K562 (cell line): ENCODE data around the gene SNX33. TPM values are rescaled to one million over a fixed set of nuclear protein-coding genes. Genes with fewer than 3 reads are reported as not detected.
A peak's percentile ranks its signal among the peaks of the same experiment; 100 is the strongest.

Source experiments
- ATAC-seq: fragments of 200-7000 bp; cut with Tn5 transposase; 3 replicates; pipeline ENCODE4 v1.9.1; 2020; ENCODE audit warnings: moderate library complexity
- BruUV-seq: library from RNA; stranded (reverse); fragments of 400-500 nt; replicated peaks from 2 replicates; lab custom pipeline; 2021; lab: Mats Ljungman, UMichigan
- CTCF ChIA-PET: fragments of 300-600 bp; formaldehyde crosslinking; extraction: SDS; loops from one replicate; lab custom pipeline; 2021; ENCODE audit warnings: low intra/inter-chr PET ratio; lab: Yijun Ruan, JAX
- POLR2A ChIA-PET: fragments of 300-600, 350-650 bp; sonication (Branson Sonifier 250); formaldehyde crosslinking; extraction: SDS; loops from one replicate; lab custom pipeline; 2021; ENCODE audit warnings: antibody characterized with exemption, inconsistent platforms; lab: Yijun Ruan, JAX
- DNase-seq, 4 experiments: peaks; one replicate each; pipeline versions ENCODE4 v3.0.0 to v3.0.0-alpha.2; 2011 to 2018; ENCODE audit warnings: low spot score in 3 of 4, mixed read lengths in 3 of 4; ENCODE audit errors: extremely low read depth in 1 of 4
- FAIRE-seq: peaks from 2 replicates; lab custom pipeline; 2011; peaks lifted over from hg19 to GRCh38; lab: Jason Lieb, UNC
- H2AFZ ChIP-seq: 2 replicates; pipeline ENCODE4 v1.6.0; 2011; ENCODE audit warnings: low read depth, low read length, control low read depth, inconsistent platforms
- H3K27ac ChIP-seq: fragments of 200-600 bp; 3 replicates; pipeline ENCODE4 v1.8.0; 2011; ENCODE audit warnings: low read depth, mild to moderate bottlenecking, control low read depth, inconsistent platforms, low read length, moderate library complexity, mixed read lengths; ENCODE audit errors: extremely low read depth
- H3K27me3 ChIP-seq, 2 experiments: fragments of 300-600 bp in 1 of 2; 2 replicates in 1 of 2; 3 replicates in 1 of 2; pipeline versions ENCODE4 v1.6.0 to v1.8.0; 2011; ENCODE audit warnings: inconsistent platforms in 2 of 2, low read length in 2 of 2, mild to moderate bottlenecking in 1 of 2, mixed read lengths in 1 of 2, moderate library complexity in 1 of 2; ENCODE audit not compliant: control insufficient read depth in 2 of 2, insufficient read depth in 2 of 2
- H3K36me3 ChIP-seq: fragments of 300-600 bp; 3 replicates; pipeline ENCODE4 v1.8.0; 2011; ENCODE audit warnings: mild to moderate bottlenecking, low read length, inconsistent platforms; ENCODE audit not compliant: control insufficient read depth, insufficient read depth
- H3K4me1 ChIP-seq, 2 experiments: fragments of 200-600 bp in 1 of 2; replicated peaks in 1 of 2; 2 replicates in 1 of 2; 3 replicates in 1 of 2; pipeline versions ENCODE4 v1.5.1 to v1.8.0; 2011; ENCODE audit warnings: inconsistent platforms in 2 of 2, low read length in 2 of 2, mild to moderate bottlenecking in 1 of 2, mixed read lengths in 1 of 2, moderate library complexity in 1 of 2; ENCODE audit not compliant: control insufficient read depth in 2 of 2, insufficient read depth in 2 of 2
- H3K4me2 ChIP-seq: 2 replicates; pipeline ENCODE4 v1.6.1; 2011; ENCODE audit warnings: low read length, control low read depth, inconsistent platforms, mixed read lengths; ENCODE audit not compliant: insufficient read depth
- H3K4me3 ChIP-seq: fragments of 200-600 bp; sonication (generic), shearing (Covaris generic); 2 replicates; pipeline ENCODE4 v1.5.1; 2016; ENCODE audit warnings: control low read depth, inconsistent platforms
- H3K79me2 ChIP-seq: fragments of 200-600 bp; 3 replicates; pipeline ENCODE4 v1.8.0; 2011; ENCODE audit warnings: low read length, inconsistent platforms; ENCODE audit not compliant: control insufficient read depth, insufficient read depth
- H3K9ac ChIP-seq, 2 experiments: 2 replicates each; pipeline versions ENCODE4 v1.6.0 to v1.6.1; 2011; ENCODE audit warnings: low read depth in 2 of 2, low read length in 2 of 2, control low read depth in 1 of 2, inconsistent platforms in 1 of 2, mild to moderate bottlenecking in 1 of 2, mixed read lengths in 1 of 2; ENCODE audit not compliant: insufficient read depth in 1 of 2
- H3K9me1 ChIP-seq: one replicate; pipeline ENCODE4 v1.6.0; 2011; ENCODE audit warnings: inconsistent platforms, mild to moderate bottlenecking, low read length, moderate library complexity; ENCODE audit not compliant: control insufficient read depth, insufficient read depth
- H3K9me3 ChIP-seq: replicated peaks from 2 replicates; pipeline ENCODE4 v1.5.1; 2011; ENCODE audit warnings: low read depth, low read length, inconsistent platforms; ENCODE audit not compliant: control insufficient read depth, insufficient read depth
- H4K20me1 ChIP-seq: replicated peaks from 2 replicates; pipeline ENCODE4 v1.6.1; 2011; ENCODE audit warnings: low read length, inconsistent platforms, mixed read lengths; ENCODE audit not compliant: control insufficient read depth, insufficient read depth
- ATF6 ChIP-seq: sonication (generic); formaldehyde crosslinking; IDR thresholded peaks from 2 replicates; pipeline ENCODE4 v1.4.0; 2020; ENCODE audit warnings: mild to moderate bottlenecking, missing genetic modification reagents
- COPS2 ChIP-seq: fragments of 450-650 bp; conservative IDR thresholded peaks from 2 replicates; pipeline ENCODE4 v1.6.1; 2016; ENCODE audit warnings: mild to moderate bottlenecking, moderate library complexity
- DACH1 ChIP-seq: fragments of 450-650 bp; IDR thresholded peaks from 2 replicates; pipeline ENCODE4 v1.6.1; 2018; ENCODE audit not compliant: partially characterized antibody
- KDM4B ChIP-seq, 2 experiments: fragments of 450-650 bp in 1 of 2; sonication (generic) in 1 of 2; IDR thresholded peaks; 2 replicates each; pipeline ENCODE4 v1.6.1; 2016 to 2017; ENCODE audit warnings: borderline replicate concordance in 2 of 2, antibody characterized with exemption in 1 of 2, low read depth in 1 of 2, mild to moderate bottlenecking in 1 of 2
- POLR3A ChIP-seq: IDR thresholded peaks from 2 replicates; pipeline ENCODE4 v1.6.1; 2011; ENCODE audit warnings: borderline replicate concordance, mild to moderate bottlenecking, moderate library complexity; ENCODE audit not compliant: insufficient read length, insufficient read depth; ENCODE audit errors: extremely low read depth
- SAFB2 ChIP-seq: fragments of 200-400 bp; formaldehyde crosslinking; IDR thresholded peaks from 2 replicates; pipeline ENCODE4 v1.6.1; 2018; ENCODE audit warnings: borderline replicate concordance, low read length, low read depth, moderate library complexity; ENCODE audit not compliant: severe bottlenecking
- TAL1 ChIP-seq: fragments of 450-650 bp; IDR thresholded peaks from 2 replicates; pipeline ENCODE4 v1.6.1; 2016; ENCODE audit warnings: mild to moderate bottlenecking
- ZNF217 ChIP-seq: sonication (generic); formaldehyde crosslinking; IDR thresholded peaks from 2 replicates; pipeline ENCODE4 v1.8.0; 2022; ENCODE audit warnings: mild to moderate bottlenecking, missing genetic modification reagents
- WGBS: fragments of 100-300 bp; shearing (Covaris generic); methylation state at CpG from one replicate; pipeline ENCODE4 v1.1.6; 2016; ENCODE audit warnings: low coverage, mixed read lengths; ENCODE audit not compliant: insufficient coverage; ENCODE audit errors: missing lambda C conversion rate; 5-methylcytosine and 5-hydroxymethylcytosine counted together
- in situ Hi-C: fragments of 300-500 bp; cut with MboI; formaldehyde crosslinking; loops from 4 replicates; pipeline ENCODE4 v1.15.0; 2018; ENCODE audit warnings: inconsistent platforms, mixed read lengths
- intact Hi-C: fragments of 100-400 bp; cut with micrococcal nuclease; formaldehyde crosslinking; loops from 2 replicates; pipeline ENCODE4 v1.14.2; 2022
- polyA plus RNA-seq, 8 experiments: library from polyadenylated mRNA; depleted of rRNA in 4 of 8; stranded (reverse) in 5 of 8; unstranded in 3 of 8; fragments of >200 nt; fragmentation: Nextera tagmentation in 2 of 8; fragmentation: Illumina TruSeq in 1 of 8; extraction: Ambion mirVana in 2 of 8; extraction: Trizol in 1 of 8; gene quantifications; 2 replicates each; pipeline versions ENCODE4 v1.2.1 to v1.2.3, GENCODE V29; 2011 to 2014; ENCODE audit warnings: inconsistent platforms in 1 of 8, missing spikeins in 1 of 8
- total RNA-seq, 7 experiments: library from RNA; depleted of rRNA in 6 of 7; stranded (reverse); fragments of >200 nt in 6 of 7; fragmentation: Illumina TruSeq in 2 of 7; extraction: Trizol in 2 of 7; gene quantifications; 2 replicates each; pipeline versions ENCODE4 v1.2.1 to v1.2.3, GENCODE V29; 2011 to 2021; ENCODE audit warnings: low replicate concordance in 1 of 7

The SNX33 gene
- total and polyA plus RNA-seq, 9 of the 15 experiments (the other 6 are each of a cell fraction or from before 2014, with no cell fraction given), result 1.4 to 14.1 (median 8.2) TPM

DNA sequence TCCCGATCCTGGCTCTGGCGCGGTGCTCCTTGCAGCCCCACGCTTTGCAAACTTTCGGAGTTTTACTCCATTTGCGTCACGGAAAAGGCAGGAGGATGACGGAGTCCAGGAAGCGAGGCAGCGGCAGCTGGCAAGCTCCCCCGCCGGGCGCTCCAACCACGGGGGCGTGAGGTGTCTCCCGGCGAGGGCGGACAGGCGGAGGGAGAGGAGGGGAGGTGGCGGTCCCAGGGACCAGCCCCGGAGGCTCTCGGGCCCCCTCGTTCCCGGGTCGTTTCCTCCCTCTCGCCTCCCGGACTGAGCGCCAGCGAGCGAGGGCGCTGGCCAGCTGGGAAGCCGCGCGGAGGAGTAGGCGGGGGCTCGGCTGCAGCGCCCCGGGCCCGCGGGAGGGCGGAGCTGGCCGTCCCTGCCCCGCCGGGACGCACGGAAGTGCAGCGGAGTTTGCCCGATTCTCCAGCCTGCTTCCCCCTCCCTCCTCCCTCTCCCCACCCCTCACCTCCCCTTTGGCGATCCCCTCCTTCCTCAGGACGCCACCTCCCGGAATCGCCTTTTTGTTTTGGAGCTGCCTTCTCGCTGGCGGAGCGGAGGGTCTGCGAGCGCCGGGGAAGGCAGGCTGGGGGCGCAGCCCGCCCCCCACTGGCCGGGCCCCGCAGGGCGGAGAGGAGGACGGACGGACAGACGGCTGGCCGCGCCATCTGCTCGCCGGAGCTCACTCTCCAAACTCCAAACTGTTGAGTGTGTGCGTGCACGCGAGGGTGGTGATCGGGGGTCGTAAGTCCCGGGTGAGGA lies at the start of gene SNX33 (continued):
- TF ChIP-seq SAFB2, result no peak
- TF ChIP-seq TAL1, result no peak
- no peak for TF ChIP-seq POLR3A
- 0 out of 4 replicates have a peak, but pooled peaks of 1 of the 2 experiments have one; percentile 28 for TF ChIP-seq KDM4B (IDR thresholded peaks at IDR 0.05; ENCODE audit: borderline replicate concordance in 2 of 2, low read depth in 1 of 2)

DNA sequence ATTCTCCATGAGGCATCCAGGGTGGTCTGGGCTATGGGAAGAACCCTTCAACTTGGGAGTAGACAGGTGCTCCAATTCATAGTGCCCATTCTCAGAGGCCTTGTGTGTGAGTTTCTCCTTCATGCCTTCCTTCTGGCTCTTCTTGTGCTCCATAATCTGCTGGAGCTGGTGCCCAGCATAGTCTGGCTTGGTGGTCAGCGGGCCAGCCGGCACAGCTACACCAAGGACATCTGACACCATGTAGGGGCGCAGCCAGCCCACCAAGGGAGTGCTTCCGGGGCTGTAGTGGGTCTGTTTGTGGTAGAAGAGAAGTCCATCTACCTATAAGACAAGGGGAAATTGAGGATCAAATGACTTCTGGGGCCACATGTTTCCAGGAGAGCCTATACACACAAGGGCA lies 49.4 kb upstream of the SNX33 start:
- no peak overlapping the region for H2AFZ ChIP-seq
- H3K9ac ChIP-seq, result 0 out of 4 replicates have a peak overlapping the region, but pooled peaks of 1 of the 2 experiments have one; percentile 33
- no peaks in the 10 kb centered on the region for H3K27me3 ChIP-seq
- DNase-seq (no peak), ATAC-seq (no peak), FAIRE-seq (no peak)
- 82% methylated on average over 4 of the region's 4 CpGs for WGBS
- H3K79me2 ChIP-seq, result no peaks in the 10 kb centered on the region
- H3K4me2 ChIP-seq, result no peak overlapping the region
- TF ChIP-seq COPS2 (no peak), ATF6 (CRISPR knock-in tag) (no peak), DACH1 (no peak), ZNF217 (CRISPR knock-in tag) (no peak)
- TF ChIP-seq, all 486 proteins: peak for 0
- intact Hi-C loops, result loop anchor here (5.0 kb wide), 1 partner anchor 44 kb away; the partner anchor contains the start of gene IMP3
- Histone ChIP-seq H3K4me1 (peaks cover 4 to 15% of the 10 kb centered on the region in 2 experiments; a peak in 3 of 5 replicates), H4K20me1 (no peaks in the 10 kb centered on the region; the same call in 1 of the 2 replicates), H3K27ac (no peak overlapping the region), H3K4me3 (no peak overlapping the region), H3K9me1 (no peaks in the 10 kb centered on the region), H3K9me3 (no peaks in the 10 kb centered on the region), H3K36me3 (peaks cover 65% of the 10 kb centered on the region)
- BruUV-seq, result no TSS peak
- POLR2A ChIA-PET, result interaction anchor here (0.6 to 2.1 kb wide), 5 partner anchors 8 to 35 kb away, joined by 3 to 5 read pairs (median 3); partner anchors contain the start of gene SNUPN
- CTCF ChIA-PET, result no interaction called here
- in situ Hi-C loops, result loop anchor here (5.0 kb wide), 1 partner anchor 76 kb away; no protein-coding TSS in a partner anchor
